Hepatocyte (in vitro differentiated cells): Measurements from ENCODE around the gene UPK3A.

Source experiments
- CTCF ChIP-seq: fragments of 200-600 bp; sonication (generic); IDR thresholded peaks from 2 replicates; pipeline ENCODE4 v1.5.1; 2016; ENCODE audit warnings: antibody characterized with exemption, mild to moderate bottlenecking; ENCODE audit not compliant: poor library complexity
- EZH2 ChIP-seq: fragments of 200-600 bp; sonication (generic); IDR thresholded peaks from 2 replicates; pipeline ENCODE4 v1.6.1; 2016; ENCODE audit warnings: antibody characterized with exemption, mild to moderate bottlenecking, borderline replicate concordance
- EZH2phosphoT487 ChIP-seq: fragments of 200-600 bp; sonication (generic); IDR thresholded peaks from one replicate; pipeline ENCODE4 v1.6.1; 2018; ENCODE audit warnings: antibody characterized with exemption, mild to moderate bottlenecking, low read depth, moderate library complexity; ENCODE audit not compliant: unreplicated experiment, severe bottlenecking

GRCh38 chr22:45280587-45280980, 4.2 kb upstream of the UPK3A start:
- no peak for TF ChIP-seq EZH2phosphoT487
- no peak for TF ChIP-seq CTCF
- no peak for TF ChIP-seq EZH2
